ENCODE data around the gene CUL4A.

The CUL4A gene

DNA sequence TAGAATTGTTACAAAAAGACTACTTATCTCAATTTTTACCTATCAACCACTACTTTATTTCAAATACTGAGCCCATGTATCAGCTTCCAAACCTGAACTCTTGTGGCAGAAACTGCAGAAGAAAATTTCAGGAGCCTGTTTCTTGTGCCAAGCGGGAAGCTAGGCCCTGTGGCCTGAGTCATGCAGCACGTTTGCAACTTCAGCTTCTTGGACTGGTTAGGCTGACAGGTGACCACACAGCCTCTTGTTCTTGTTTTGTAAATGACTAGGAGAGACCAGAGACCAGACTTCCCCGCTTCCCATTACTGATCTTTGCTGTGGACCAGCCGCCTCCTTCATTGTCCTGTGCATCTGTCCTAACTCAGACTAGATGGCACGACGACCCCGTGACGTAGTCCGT, 84.3 kb downstream of the CUL4A start:
- H3K79me2 ChIP-seq (ENCODE audit: insufficient read depth, low read length), result peaks cover 14% of the 10 kb centered on the region
- TF ChIP-seq, protein P1, sequence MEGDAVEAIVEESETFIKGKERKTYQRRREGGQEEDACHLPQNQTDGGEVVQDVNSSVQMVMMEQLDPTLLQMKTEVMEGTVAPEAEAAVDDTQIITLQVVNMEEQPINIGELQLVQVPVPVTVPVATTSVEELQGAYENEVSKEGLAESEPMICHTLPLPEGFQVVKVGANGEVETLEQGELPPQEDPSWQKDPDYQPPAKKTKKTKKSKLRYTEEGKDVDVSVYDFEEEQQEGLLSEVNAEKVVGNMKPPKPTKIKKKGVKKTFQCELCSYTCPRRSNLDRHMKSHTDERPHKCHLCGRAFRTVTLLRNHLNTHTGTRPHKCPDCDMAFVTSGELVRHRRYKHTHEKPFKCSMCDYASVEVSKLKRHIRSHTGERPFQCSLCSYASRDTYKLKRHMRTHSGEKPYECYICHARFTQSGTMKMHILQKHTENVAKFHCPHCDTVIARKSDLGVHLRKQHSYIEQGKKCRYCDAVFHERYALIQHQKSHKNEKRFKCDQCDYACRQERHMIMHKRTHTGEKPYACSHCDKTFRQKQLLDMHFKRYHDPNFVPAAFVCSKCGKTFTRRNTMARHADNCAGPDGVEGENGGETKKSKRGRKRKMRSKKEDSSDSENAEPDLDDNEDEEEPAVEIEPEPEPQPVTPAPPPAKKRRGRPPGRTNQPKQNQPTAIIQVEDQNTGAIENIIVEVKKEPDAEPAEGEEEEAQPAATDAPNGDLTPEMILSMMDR (IDR thresholded peaks at IDR 0.05; ENCODE audit: insufficient read depth, low read length, poor library complexity, severe bottlenecking), result no peak
- no peak for TF ChIP-seq EZH2phosphoT487 (conservative IDR thresholded peaks at IDR 0.05; ENCODE audit: low read length)
- no peak overlapping the region for H3K27ac ChIP-seq (ENCODE audit: low read depth, low read length)
- H3K27me3 ChIP-seq (ENCODE audit: low read length), result no peaks in the 10 kb centered on the region
- no peak overlapping the region for H3K9ac ChIP-seq (ENCODE audit: low read length)
- peaks cover 11% of the 10 kb centered on the region; the same call in 1 of the 2 replicates for H3F3A ChIP-seq (ENCODE audit: insufficient read depth)
- H3K9me2 ChIP-seq (replicated peaks; ENCODE audit: insufficient read depth, low read length), result no peaks in the 10 kb centered on the region
- no peaks in the 10 kb centered on the region for H3K9me3 ChIP-seq (ENCODE audit: insufficient read depth, low read length)
- H3K4me2 ChIP-seq (ENCODE audit: low read depth, low read length, poor library complexity, severe bottlenecking), result no peak overlapping the region
- no peak overlapping the region for H3K4me3 ChIP-seq (ENCODE audit: insufficient read depth, low read length, poor library complexity, severe bottlenecking)
- H3K36me3 ChIP-seq (ENCODE audit: low read length), result no peaks in the 10 kb centered on the region
- no peak overlapping the region for H2AFZ ChIP-seq (ENCODE audit: low read depth, low read length, severe bottlenecking)
- H4K20me1 ChIP-seq (ENCODE audit: low read depth, low read length), result no peaks in the 10 kb centered on the region

GRCh38 chr13:113295776-113296175, 86.4 kb downstream of the CUL4A start:
- no peak overlapping the region for H3K27ac ChIP-seq (ENCODE audit: low read depth, low read length)
- H3K9ac ChIP-seq (ENCODE audit: low read length), result no peak overlapping the region
- no peaks in the 10 kb centered on the region; the same call in 1 of the 2 replicates for H4K20me1 ChIP-seq (ENCODE audit: low read depth, low read length)
- peaks cover 11% of the 10 kb centered on the region; the same call in 1 of the 2 replicates for H3F3A ChIP-seq (ENCODE audit: insufficient read depth)
- no peak overlapping the region for H3K4me2 ChIP-seq (ENCODE audit: low read depth, low read length, poor library complexity, severe bottlenecking)
- H2AFZ ChIP-seq (ENCODE audit: low read depth, low read length, severe bottlenecking), result no peak overlapping the region
- no peaks in the 10 kb centered on the region for H3K27me3 ChIP-seq (ENCODE audit: low read length)
- TF ChIP-seq, protein P1 (IDR thresholded peaks at IDR 0.05; ENCODE audit: insufficient read depth, low read length, poor library complexity, severe bottlenecking), result no peak
- no peak for TF ChIP-seq EZH2phosphoT487 (conservative IDR thresholded peaks at IDR 0.05; ENCODE audit: low read length)
- H3K4me3 ChIP-seq (ENCODE audit: insufficient read depth, low read length, poor library complexity, severe bottlenecking), result no peak overlapping the region
- H3K9me2 ChIP-seq (replicated peaks; ENCODE audit: insufficient read depth, low read length), result no peaks in the 10 kb centered on the region
- H3K9me3 ChIP-seq (ENCODE audit: insufficient read depth, low read length), result no peaks in the 10 kb centered on the region
- no peaks in the 10 kb centered on the region for H3K36me3 ChIP-seq (ENCODE audit: low read length)
- peaks cover 35% of the 10 kb centered on the region for H3K79me2 ChIP-seq (ENCODE audit: insufficient read depth, low read length)

GRCh38 chr13:113296823-113297369, 87.5 kb downstream of the CUL4A start, which contains the start of gene LAMP1:
TSS of gene LAMP1 (plus strand) at chr13:113297239. CDS start at chr13:113297435, 196 bp downstream.
- H3K9me2 ChIP-seq (replicated peaks; ENCODE audit: insufficient read depth, low read length), result no peaks in the 10 kb centered on the region
- peaks cover 11% of the 10 kb centered on the region; the same call in 1 of the 2 replicates for H3F3A ChIP-seq (ENCODE audit: insufficient read depth)
- peak within 1 kb of the TSS; percentile 98 for H3K4me3 ChIP-seq (ENCODE audit: insufficient read depth, low read length, poor library complexity, severe bottlenecking)
- H2AFZ ChIP-seq (ENCODE audit: low read depth, low read length, severe bottlenecking), result peak within 1 kb of the TSS; percentile 75
- H4K20me1 ChIP-seq (ENCODE audit: low read depth, low read length), result no peaks in the 10 kb centered on the region; the same call in 1 of the 2 replicates
- H3K4me2 ChIP-seq (ENCODE audit: low read depth, low read length, poor library complexity, severe bottlenecking), result peak within 1 kb of the TSS; percentile 99
- peak within 1 kb of the TSS; percentile 33 for H3K27ac ChIP-seq (ENCODE audit: low read depth, low read length)
- TF ChIP-seq, protein P1 (IDR thresholded peaks at IDR 0.05; ENCODE audit: insufficient read depth, low read length, poor library complexity, severe bottlenecking), result no peak
- no peak for TF ChIP-seq EZH2phosphoT487 (conservative IDR thresholded peaks at IDR 0.05; ENCODE audit: low read length)
- no peaks in the 10 kb centered on the region for H3K9me3 ChIP-seq (ENCODE audit: insufficient read depth, low read length)
- H3K27me3 ChIP-seq (ENCODE audit: low read length), result no peaks in the 10 kb centered on the region
- peaks cover 45% of the 10 kb centered on the region for H3K79me2 ChIP-seq (ENCODE audit: insufficient read depth, low read length)
- H3K36me3 ChIP-seq (ENCODE audit: low read length), result no peaks in the 10 kb centered on the region
- peak within 1 kb of the TSS; percentile 93 for H3K9ac ChIP-seq (ENCODE audit: low read length)

Data from SU-DHL-6 (cell line).